ENCODE data around the gene FUT3.

FUT3 gene

GRCh38 chr19:5811117-5811516 is 40.1 kb downstream of the FUT3 start:
- no peaks in the 10 kb centered on the region for H3F3A ChIP-seq (ENCODE audit: insufficient read depth, low read length)
- no peaks in the 10 kb centered on the region for H3K4me1 ChIP-seq (ENCODE audit: insufficient read depth, low read length, severe bottlenecking)
- no peaks in the 10 kb centered on the region for H3K9me2 ChIP-seq (ENCODE audit: low read depth, low read length)
- H3K27ac ChIP-seq (ENCODE audit: low read depth, low read length, poor library complexity, severe bottlenecking) = no peak overlapping the region
- H3K36me3 ChIP-seq (ENCODE audit: insufficient read depth, low read length) = no peaks in the 10 kb centered on the region
- no peaks in the 10 kb centered on the region for H3K79me2 ChIP-seq (ENCODE audit: insufficient read depth, low read length)
- no peaks in the 10 kb centered on the region for H4K20me1 ChIP-seq (ENCODE audit: insufficient read depth, low read length)
- peaks cover 6% of the 10 kb centered on the region; the same call in 1 of the 2 replicates for H3K27me3 ChIP-seq (ENCODE audit: insufficient read depth, low read length)
- no peak overlapping the region for H3K9ac ChIP-seq (ENCODE audit: low read length)
- H2AFZ ChIP-seq (ENCODE audit: low read length) = no peak overlapping the region
- H3K4me2 ChIP-seq (ENCODE audit: low read length) = no peak overlapping the region
- TF ChIP-seq CTCF (IDR thresholded peaks at IDR 0.05; ENCODE audit: low read length) (no peak), EZH2 (IDR thresholded peaks at IDR 0.05; ENCODE audit: borderline replicate concordance, low read length) (no peak)
- no peaks in the 10 kb centered on the region for H3K9me3 ChIP-seq (ENCODE audit: low read length)
- H3K4me3 ChIP-seq (ENCODE audit: low read depth, low read length, poor library complexity, severe bottlenecking) = no peak overlapping the region

GRCh38 chr19:5809469-5809868 is 41.8 kb downstream of the FUT3 start:
- Histone ChIP-seq H3F3A (ENCODE audit: insufficient read depth, low read length) (no peaks in the 10 kb centered on the region), H3K9me3 (ENCODE audit: low read length) (no peaks in the 10 kb centered on the region), H3K9ac (ENCODE audit: low read length) (no peak overlapping the region), H3K79me2 (ENCODE audit: insufficient read depth, low read length) (no peaks in the 10 kb centered on the region), H3K4me2 (ENCODE audit: low read length) (no peak overlapping the region), H3K9me2 (ENCODE audit: low read depth, low read length) (no peaks in the 10 kb centered on the region), H3K27ac (ENCODE audit: low read depth, low read length, poor library complexity, severe bottlenecking) (no peak overlapping the region), H4K20me1 (ENCODE audit: insufficient read depth, low read length) (no peaks in the 10 kb centered on the region), H3K36me3 (ENCODE audit: insufficient read depth, low read length) (no peaks in the 10 kb centered on the region), H3K27me3 (ENCODE audit: insufficient read depth, low read length) (no peaks in the 10 kb centered on the region; the same call in 1 of the 2 replicates), H3K4me1 (ENCODE audit: insufficient read depth, low read length, severe bottlenecking) (peaks cover 8% of the 10 kb centered on the region), H2AFZ (ENCODE audit: low read length) (no peak overlapping the region), H3K4me3 (ENCODE audit: low read depth, low read length, poor library complexity, severe bottlenecking) (no peak overlapping the region)
- TF ChIP-seq CTCF (IDR thresholded peaks at IDR 0.05; ENCODE audit: low read length) = no peak
- TF ChIP-seq EZH2 (IDR thresholded peaks at IDR 0.05; ENCODE audit: borderline replicate concordance, low read length) = no peak

GRCh38 chr19:5809053-5809452 is 42.2 kb downstream of the FUT3 start:
- H2AFZ ChIP-seq (ENCODE audit: low read length) = no peak overlapping the region
- H3K4me3 ChIP-seq (ENCODE audit: low read depth, low read length, poor library complexity, severe bottlenecking) = no peak overlapping the region
- no peak overlapping the region for H3K4me2 ChIP-seq (ENCODE audit: low read length)
- no peak overlapping the region for H3K9ac ChIP-seq (ENCODE audit: low read length)
- H3K27ac ChIP-seq (ENCODE audit: low read depth, low read length, poor library complexity, severe bottlenecking) = no peak overlapping the region
- TF ChIP-seq EZH2 (IDR thresholded peaks at IDR 0.05; ENCODE audit: borderline replicate concordance, low read length) (no peak), CTCF (IDR thresholded peaks at IDR 0.05; ENCODE audit: low read length) (no peak)
- peaks cover 12% of the 10 kb centered on the region for H3K4me1 ChIP-seq (ENCODE audit: insufficient read depth, low read length, severe bottlenecking)
- H4K20me1 ChIP-seq (ENCODE audit: insufficient read depth, low read length) = no peaks in the 10 kb centered on the region
- H3K9me2 ChIP-seq (ENCODE audit: low read depth, low read length) = no peaks in the 10 kb centered on the region
- no peaks in the 10 kb centered on the region for H3F3A ChIP-seq (ENCODE audit: insufficient read depth, low read length)
- H3K79me2 ChIP-seq (ENCODE audit: insufficient read depth, low read length) = no peaks in the 10 kb centered on the region
- H3K9me3 ChIP-seq (ENCODE audit: low read length) = no peaks in the 10 kb centered on the region
- H3K27me3 ChIP-seq (ENCODE audit: insufficient read depth, low read length) = no peaks in the 10 kb centered on the region; the same call in 1 of the 2 replicates
- H3K36me3 ChIP-seq (ENCODE audit: insufficient read depth, low read length) = no peaks in the 10 kb centered on the region

Data from OCI-LY1 (cell line).